DND-41 (cell line): Measurements from ENCODE around the gene MCFD2.

Experiments
- ATAC-seq: fragments of 200-7000 bp; cut with Tn5 transposase; 3 replicates; pipeline ENCODE4 v1.9.1; 2021; ENCODE audit warnings: low read depth; ENCODE audit not compliant: insufficient read depth
- DNase-seq: peaks from one replicate; pipeline ENCODE4 v3.0.0-alpha.2; 2020
- H2AFZ ChIP-seq: 2 replicates; pipeline ENCODE4 v1.6.0; 2012; ENCODE audit warnings: low read depth, low read length
- H3K27ac ChIP-seq: 2 replicates; pipeline ENCODE4 v1.5.1; 2012; ENCODE audit warnings: low read length, inconsistent platforms
- H3K27me3 ChIP-seq: fragments of 200-600 bp; sonication (generic); 2 replicates; pipeline ENCODE4 v1.6.0; 2012; ENCODE audit warnings: low read length, mild to moderate bottlenecking, inconsistent platforms; ENCODE audit not compliant: insufficient read depth, poor library complexity
- H3K36me3 ChIP-seq: 2 replicates; pipeline ENCODE4 v1.5.1; 2012; ENCODE audit warnings: low read length, inconsistent platforms; ENCODE audit not compliant: insufficient read depth
- H3K4me1 ChIP-seq: 2 replicates; pipeline ENCODE4 v1.5.1; 2012; ENCODE audit warnings: mild to moderate bottlenecking, low read length; ENCODE audit not compliant: insufficient read depth
- H3K4me2 ChIP-seq: 2 replicates; pipeline ENCODE4 v1.6.0; 2012; ENCODE audit warnings: mild to moderate bottlenecking, moderate library complexity, low read length, inconsistent platforms; ENCODE audit not compliant: insufficient read depth
- H3K4me3 ChIP-seq, 2 experiments: fragments of 200-600 bp in 1 of 2; shearing (Covaris generic) in 1 of 2; 2 replicates each; pipeline ENCODE4 v1.5.1; 2012 to 2016; ENCODE audit warnings: inconsistent platforms in 2 of 2, low read length in 2 of 2, mild to moderate bottlenecking in 2 of 2, low read depth in 1 of 2, moderate library complexity in 1 of 2
- H3K79me2 ChIP-seq: 2 replicates; pipeline ENCODE4 v1.6.0; 2012; ENCODE audit warnings: low read length, inconsistent platforms; ENCODE audit not compliant: insufficient read depth
- H3K9ac ChIP-seq: 2 replicates; pipeline ENCODE4 v1.6.0; 2012; ENCODE audit warnings: low read depth, mild to moderate bottlenecking, inconsistent platforms, low read length, moderate library complexity
- H3K9me3 ChIP-seq: 2 replicates; pipeline ENCODE4 v1.5.1; 2012; ENCODE audit warnings: low read length, moderate library complexity, mild to moderate bottlenecking, inconsistent platforms; ENCODE audit not compliant: insufficient read depth, severe bottlenecking
- H4K20me1 ChIP-seq: 2 replicates; pipeline ENCODE4 v1.6.0; 2012; ENCODE audit warnings: low read length; ENCODE audit not compliant: insufficient read depth
- EZH2 ChIP-seq: IDR thresholded peaks from 3 replicates; pipeline ENCODE4 v1.6.1; 2012; ENCODE audit warnings: borderline replicate concordance, low read depth, mild to moderate bottlenecking, moderate library complexity, low read length, inconsistent platforms; ENCODE audit not compliant: severe bottlenecking
- TF ChIP-seq, protein P1 (sequence below): IDR thresholded peaks from 2 replicates; pipeline ENCODE4 v1.5.1; 2012; ENCODE audit warnings: borderline replicate concordance, low read length, moderate library complexity, mild to moderate bottlenecking; ENCODE audit not compliant: poor library complexity, severe bottlenecking; ENCODE audit errors: extremely low read depth

MCFD2 gene

GRCh38 chr2:46862514-46862913 lies 53.1 kb downstream of the MCFD2 start:
- H3K79me2 ChIP-seq = no peaks in the 10 kb centered on the region
- H4K20me1 ChIP-seq = no peaks in the 10 kb centered on the region
- no peak overlapping the region for H3K27ac ChIP-seq
- H3K4me1 ChIP-seq = no peaks in the 10 kb centered on the region
- no peaks in the 10 kb centered on the region for H3K9me3 ChIP-seq
- ATAC-seq (no peak), DNase-seq (no peak)
- H2AFZ ChIP-seq = no peak overlapping the region
- H3K9ac ChIP-seq = no peak overlapping the region
- peaks cover 4% of the 10 kb centered on the region for H3K27me3 ChIP-seq
- TF ChIP-seq, protein P1, sequence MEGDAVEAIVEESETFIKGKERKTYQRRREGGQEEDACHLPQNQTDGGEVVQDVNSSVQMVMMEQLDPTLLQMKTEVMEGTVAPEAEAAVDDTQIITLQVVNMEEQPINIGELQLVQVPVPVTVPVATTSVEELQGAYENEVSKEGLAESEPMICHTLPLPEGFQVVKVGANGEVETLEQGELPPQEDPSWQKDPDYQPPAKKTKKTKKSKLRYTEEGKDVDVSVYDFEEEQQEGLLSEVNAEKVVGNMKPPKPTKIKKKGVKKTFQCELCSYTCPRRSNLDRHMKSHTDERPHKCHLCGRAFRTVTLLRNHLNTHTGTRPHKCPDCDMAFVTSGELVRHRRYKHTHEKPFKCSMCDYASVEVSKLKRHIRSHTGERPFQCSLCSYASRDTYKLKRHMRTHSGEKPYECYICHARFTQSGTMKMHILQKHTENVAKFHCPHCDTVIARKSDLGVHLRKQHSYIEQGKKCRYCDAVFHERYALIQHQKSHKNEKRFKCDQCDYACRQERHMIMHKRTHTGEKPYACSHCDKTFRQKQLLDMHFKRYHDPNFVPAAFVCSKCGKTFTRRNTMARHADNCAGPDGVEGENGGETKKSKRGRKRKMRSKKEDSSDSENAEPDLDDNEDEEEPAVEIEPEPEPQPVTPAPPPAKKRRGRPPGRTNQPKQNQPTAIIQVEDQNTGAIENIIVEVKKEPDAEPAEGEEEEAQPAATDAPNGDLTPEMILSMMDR = no peak
- no peak for TF ChIP-seq EZH2
- no peaks in the 10 kb centered on the region for H3K36me3 ChIP-seq
- no peak overlapping the region for H3K4me2 ChIP-seq
- H3K4me3 ChIP-seq = no peak overlapping the region

DNA sequence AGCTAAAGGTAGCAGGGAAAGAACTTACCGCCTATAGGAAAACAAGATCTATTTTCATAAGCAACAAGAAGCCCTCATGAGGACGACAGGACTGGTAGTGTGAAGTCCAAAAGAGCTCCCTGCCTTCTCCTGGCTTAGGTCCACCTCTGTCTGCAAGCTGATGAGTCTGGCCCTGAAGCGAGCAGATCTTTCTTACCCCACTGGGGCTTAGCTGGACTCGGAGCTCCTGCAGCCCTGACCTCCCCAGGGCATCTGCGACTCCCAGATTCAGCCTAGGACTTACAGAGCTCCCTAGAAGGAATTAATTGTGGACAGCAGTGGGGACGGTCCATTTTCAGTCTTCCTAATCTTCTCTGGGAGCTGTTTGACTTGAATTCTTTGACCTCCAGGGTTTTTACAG lies 53.7 kb downstream of the MCFD2 start:
- ATAC-seq (no peak), DNase-seq (no peak)
- H3K4me2 ChIP-seq = no peak overlapping the region
- H2AFZ ChIP-seq = no peak overlapping the region
- no peak overlapping the region for H3K4me3 ChIP-seq
- no peak overlapping the region for H3K27ac ChIP-seq
- no peaks in the 10 kb centered on the region for H3K4me1 ChIP-seq
- peaks cover 4% of the 10 kb centered on the region for H3K27me3 ChIP-seq
- H3K79me2 ChIP-seq = no peaks in the 10 kb centered on the region
- TF ChIP-seq, protein P1 = no peak
- no peak for TF ChIP-seq EZH2
- H3K36me3 ChIP-seq = no peaks in the 10 kb centered on the region
- H3K9ac ChIP-seq = no peak overlapping the region
- no peaks in the 10 kb centered on the region for H3K9me3 ChIP-seq
- H4K20me1 ChIP-seq = no peaks in the 10 kb centered on the region

GRCh38 chr2:46859482-46859881 lies 56.1 kb downstream of the MCFD2 start:
- Histone ChIP-seq H3K27ac (no peak overlapping the region), H3K27me3 (peaks cover 4% of the 10 kb centered on the region), H3K4me1 (no peaks in the 10 kb centered on the region), H3K9ac (no peak overlapping the region), H3K79me2 (no peaks in the 10 kb centered on the region), H3K9me3 (no peaks in the 10 kb centered on the region), H4K20me1 (no peaks in the 10 kb centered on the region), H3K4me2 (no peak overlapping the region), H2AFZ (no peak overlapping the region), H3K4me3 (no peak overlapping the region), H3K36me3 (no peaks in the 10 kb centered on the region)
- TF ChIP-seq, protein P1 = no peak
- no peak for TF ChIP-seq EZH2
- ATAC-seq = no peak
- no peak for DNase-seq

- H3K4me2 ChIP-seq = no peak overlapping the region
- TF ChIP-seq, protein P1 = no peak
- no peak for TF ChIP-seq EZH2
- DNase-seq (no peak), ATAC-seq (no peak)
- no peak overlapping the region for H2AFZ ChIP-seq
- H3K9me3 ChIP-seq = no peaks in the 10 kb centered on the region
- no peak overlapping the region for H3K9ac ChIP-seq
- H3K4me3 ChIP-seq = no peak overlapping the region
- H4K20me1 ChIP-seq = no peaks in the 10 kb centered on the region
- H3K27me3 ChIP-seq = peaks cover 4% of the 10 kb centered on the region
- H3K79me2 ChIP-seq = no peaks in the 10 kb centered on the region
- no peaks in the 10 kb centered on the region for H3K4me1 ChIP-seq
- no peak overlapping the region for H3K27ac ChIP-seq
- no peaks in the 10 kb centered on the region for H3K36me3 ChIP-seq
Measured at GRCh38 chr2:46858702-46859090, 56.9 kb downstream of the MCFD2 start.
